ENCODE results near the gene PPP1R36. TPM values are rescaled to one million over a fixed set of nuclear protein-coding genes. Genes with fewer than 3 reads are reported as not detected.

Gene PPP1R36
- total and polyA plus RNA-seq, 10 donors = 0.26 to 1.1 (median 0.42) TPM; not detected in 2

DNA sequence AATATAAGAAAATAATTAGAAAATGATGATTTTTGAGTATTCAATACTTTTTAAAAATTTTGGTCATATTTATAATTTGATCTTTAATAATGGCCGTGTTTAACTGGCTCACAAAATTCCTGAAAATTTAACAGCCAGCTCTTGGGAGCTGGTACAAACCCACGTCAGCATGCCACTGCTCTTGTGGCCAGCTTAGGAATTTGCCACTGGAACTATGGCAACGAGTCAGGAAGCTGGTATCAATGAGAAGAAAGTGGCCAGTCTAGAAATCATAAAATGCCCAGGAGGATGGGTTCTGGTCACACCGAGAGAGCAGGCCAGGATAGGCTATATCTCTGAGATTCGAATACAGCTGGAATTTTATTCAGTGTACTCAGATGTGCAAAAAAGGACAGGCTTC, 82.3 kb downstream of the PPP1R36 start:
- H3K4me1 ChIP-seq = peaks cover 7 to 25% (median 11%) of the 10 kb centered on the region in 6 donors
- WGBS, 5 donors = 82 to 90% (median 88%) methylated on average over 5 of the region's 5 CpGs
- intact Hi-C loops (cut with DNase I; ENCODE audit: low total_unique reads) = no loop called here
- peak overlapping the region in 3 of 8 donors; percentile 3 to 63 (median 45) for H3K27ac ChIP-seq
- TF ChIP-seq CTCF (IDR thresholded peaks at IDR 0.05 in 8 of 11, conservative IDR thresholded peaks at IDR 0.05 in 3 of 11) (no peak), POLR2A (IDR thresholded peaks at IDR 0.05) (no peak), POLR2AphosphoS5 (IDR thresholded peaks at IDR 0.05) (no peak)
- no peaks in the 10 kb centered on the region for H3K36me3 ChIP-seq
- no peak for DNase-seq
- H3K27me3 ChIP-seq (replicated peaks in 1 of 7) = no peaks in the 10 kb centered on the region
- no peak overlapping the region for H3K4me3 ChIP-seq
- no peaks in the 10 kb centered on the region for H3K9me3 ChIP-seq

DNA sequence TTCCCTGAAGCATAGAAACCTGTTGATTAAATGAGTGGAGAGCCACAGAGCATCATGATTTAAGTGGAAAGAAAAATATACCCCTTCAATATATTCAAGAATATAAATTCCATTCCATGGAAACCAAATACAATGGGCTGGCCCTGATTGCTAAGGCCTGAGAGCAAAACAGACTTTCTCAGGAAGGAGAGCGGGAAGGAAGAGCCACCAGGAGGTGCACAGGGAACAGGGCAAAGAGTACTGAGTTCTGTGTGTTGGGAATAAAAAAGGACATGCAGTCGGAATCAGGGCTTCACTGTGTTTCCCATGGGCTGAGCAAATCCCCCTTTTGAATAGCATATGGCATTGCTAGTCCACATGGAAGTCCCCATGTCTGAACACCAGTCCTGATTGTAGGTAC, 84.8 kb downstream of the PPP1R36 start:
- Histone ChIP-seq H3K9me3 (no peaks in the 10 kb centered on the region), H3K4me1 (peaks cover 7 to 21% (median 8%) of the 10 kb centered on the region in 6 donors), H3K4me3 (no peak overlapping the region), H3K27ac (no peak overlapping the region), H3K27me3 (replicated peaks in 1 of 7) (no peaks in the 10 kb centered on the region), H3K36me3 (no peaks in the 10 kb centered on the region)
- WGBS, 5 donors = 77 to 90% (median 88%) methylated on average over 2 of the region's 2 CpGs
- TF ChIP-seq CTCF (IDR thresholded peaks at IDR 0.05 in 8 of 11, conservative IDR thresholded peaks at IDR 0.05 in 3 of 11) (no peak), POLR2A (IDR thresholded peaks at IDR 0.05) (no peak), POLR2AphosphoS5 (IDR thresholded peaks at IDR 0.05) (no peak)
- DNase-seq = no peak
- intact Hi-C loops (cut with DNase I; ENCODE audit: low total_unique reads) = no loop called here

DNA sequence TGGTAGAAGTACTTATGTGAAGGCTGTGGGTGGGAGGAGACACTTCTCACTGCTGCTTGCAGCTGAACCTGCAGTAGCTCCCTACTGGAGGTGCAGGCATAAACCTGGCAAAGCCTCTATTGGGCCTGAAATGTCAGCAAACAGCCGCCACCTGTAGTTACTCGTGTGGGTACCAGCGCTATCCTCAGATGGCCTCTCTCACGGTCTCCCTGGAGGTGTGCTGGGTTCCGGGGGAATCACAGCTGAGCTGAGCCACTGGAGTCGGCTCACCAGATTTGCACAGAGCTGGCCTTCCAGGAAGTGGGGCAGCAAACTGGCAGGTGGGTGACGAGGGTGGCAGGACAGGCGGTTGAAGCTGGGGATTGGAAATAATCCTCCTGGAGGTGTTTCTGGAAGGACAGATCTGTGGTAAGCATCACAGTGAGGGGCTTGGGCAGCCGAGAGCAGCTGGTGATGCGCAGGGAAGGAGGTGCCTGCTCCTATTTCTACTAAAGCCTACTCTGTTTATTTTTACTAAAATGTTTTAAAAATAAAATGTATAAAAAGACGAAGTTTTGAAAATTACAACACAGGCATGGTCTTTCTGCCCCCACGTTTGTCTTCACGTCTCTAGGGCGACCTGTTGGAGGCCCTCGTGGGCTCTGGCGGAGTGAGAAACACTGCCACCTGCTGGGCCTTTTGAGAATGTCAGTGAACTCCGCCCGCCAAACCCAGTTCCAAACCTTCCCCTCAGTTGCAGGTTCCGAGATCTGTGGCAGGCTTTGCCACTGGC, 86.6 kb downstream of the PPP1R36 start:
- peaks cover 7 to 21% (median 8%) of the 10 kb centered on the region in 6 donors for H3K4me1 ChIP-seq
- DNase-seq = peak; percentile 90
- TF ChIP-seq POLR2AphosphoS5 (IDR thresholded peaks at IDR 0.05) (peak in 2 of 3 donors; percentile 41 to 45), CTCF (IDR thresholded peaks at IDR 0.05 in 8 of 11, conservative IDR thresholded peaks at IDR 0.05 in 3 of 11) (peak; percentile 62 to 94 (median 88)), POLR2A (IDR thresholded peaks at IDR 0.05) (no peak)
- 41 to 47% (median 45%) methylated on average over 17 to 19 of the region's 19 CpGs for WGBS, 5 donors
- no peak overlapping the region for H3K27ac ChIP-seq
- no peaks in the 10 kb centered on the region for H3K36me3 ChIP-seq
- intact Hi-C loops (cut with DNase I; ENCODE audit: low total_unique reads) = no loop called here
- no peak overlapping the region for H3K4me3 ChIP-seq
- no peaks in the 10 kb centered on the region for H3K9me3 ChIP-seq
- no peaks in the 10 kb centered on the region for H3K27me3 ChIP-seq (replicated peaks in 1 of 7)

DNA sequence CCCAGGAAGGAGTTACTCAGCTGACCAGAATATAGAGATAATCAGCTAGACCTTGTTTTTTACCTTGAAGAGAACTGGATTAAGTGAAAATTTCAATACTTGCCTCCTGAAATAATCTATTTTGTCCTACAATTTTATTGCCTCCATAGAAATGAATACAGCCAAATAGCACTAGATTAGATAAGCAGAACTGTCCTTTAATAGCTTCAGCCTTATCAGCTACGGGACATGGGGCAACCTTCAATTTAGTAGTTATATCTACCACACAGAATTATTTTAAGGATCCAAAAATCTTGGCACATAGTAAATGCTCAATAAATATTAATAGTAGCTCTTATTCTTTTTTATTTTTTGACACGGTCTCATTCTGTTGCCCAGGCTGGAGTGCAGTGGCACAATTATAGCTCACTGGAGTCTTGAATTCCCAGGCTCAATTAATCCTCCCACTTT, 87.2 kb downstream of the PPP1R36 start:
- Histone ChIP-seq H3K27ac (no peak overlapping the region), H3K9me3 (no peaks in the 10 kb centered on the region), H3K27me3 (replicated peaks in 1 of 7) (no peaks in the 10 kb centered on the region), H3K36me3 (no peaks in the 10 kb centered on the region), H3K4me3 (no peak overlapping the region), H3K4me1 (peaks cover 7 to 20% (median 8%) of the 10 kb centered on the region in 6 donors)
- intact Hi-C loops (cut with DNase I; ENCODE audit: low total_unique reads) = no loop called here
- WGBS, 5 donors = 40 to 56% (median 52%) methylated on average over 2 of the region's 2 CpGs
- DNase-seq = no peak
- TF ChIP-seq CTCF (IDR thresholded peaks at IDR 0.05 in 8 of 11, conservative IDR thresholded peaks at IDR 0.05 in 3 of 11) (peak in 5 of 11 experiments; percentile 25 to 48 (median 32)), POLR2AphosphoS5 (IDR thresholded peaks at IDR 0.05) (no peak)
